ENCODE results near the gene ADCY9. TPM values are rescaled to one million over a fixed set of nuclear protein-coding genes. Genes with fewer than 3 reads are reported as not detected.

ADCY9 gene
- total RNA-seq, 2 experiments from 2014 or later, result 7.1 to 7.4 TPM

DNA sequence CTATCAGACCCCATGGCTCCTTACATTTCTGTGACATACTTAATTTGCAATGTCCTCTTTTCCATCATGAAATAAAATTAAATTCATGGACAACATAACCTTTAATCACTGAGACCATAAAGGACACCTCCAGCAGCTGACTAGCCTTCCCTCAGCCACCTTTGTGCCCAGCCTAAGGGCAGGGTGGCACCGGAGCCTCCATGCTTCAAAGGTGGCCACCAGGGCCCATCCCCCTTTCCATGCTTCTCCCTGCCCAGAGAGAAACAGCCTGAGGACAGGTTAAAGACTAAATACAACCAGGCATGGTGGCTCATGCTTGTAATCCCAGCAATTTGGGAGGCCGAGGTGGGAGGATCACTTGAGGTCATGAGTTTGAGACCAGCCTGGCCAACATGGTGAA lies 94.3 kb downstream of the ADCY9 start:
- intact Hi-C loops (cut with DNase I, micrococcal nuclease), result no loop called here
- Histone ChIP-seq H3K36me3 (ENCODE audit: insufficient read depth, low read length) (no peaks in the 10 kb centered on the region), H3K9me3 (ENCODE audit: control insufficient read depth in 1 of 2, insufficient read depth in 1 of 2, low read length in 2 of 2) (no peaks in the 10 kb centered on the region), H3K27ac (ENCODE audit: low read depth in 1 of 2, low read length in 2 of 2) (no peak overlapping the region), H3K4me1 (ENCODE audit: insufficient read depth, low read length) (peaks cover 9% of the 10 kb centered on the region), H3K4me3 (ENCODE audit: low read length) (no peak overlapping the region), H3K27me3 (ENCODE audit: control insufficient read depth in 1 of 2, insufficient read depth in 2 of 2, low read length in 2 of 2) (no peaks in the 10 kb centered on the region)
- no peaks in the 10 kb centered on the region for H3K4me1 Mint-ChIP-seq (ENCODE audit: low read depth)
- TF ChIP-seq, protein P1, sequence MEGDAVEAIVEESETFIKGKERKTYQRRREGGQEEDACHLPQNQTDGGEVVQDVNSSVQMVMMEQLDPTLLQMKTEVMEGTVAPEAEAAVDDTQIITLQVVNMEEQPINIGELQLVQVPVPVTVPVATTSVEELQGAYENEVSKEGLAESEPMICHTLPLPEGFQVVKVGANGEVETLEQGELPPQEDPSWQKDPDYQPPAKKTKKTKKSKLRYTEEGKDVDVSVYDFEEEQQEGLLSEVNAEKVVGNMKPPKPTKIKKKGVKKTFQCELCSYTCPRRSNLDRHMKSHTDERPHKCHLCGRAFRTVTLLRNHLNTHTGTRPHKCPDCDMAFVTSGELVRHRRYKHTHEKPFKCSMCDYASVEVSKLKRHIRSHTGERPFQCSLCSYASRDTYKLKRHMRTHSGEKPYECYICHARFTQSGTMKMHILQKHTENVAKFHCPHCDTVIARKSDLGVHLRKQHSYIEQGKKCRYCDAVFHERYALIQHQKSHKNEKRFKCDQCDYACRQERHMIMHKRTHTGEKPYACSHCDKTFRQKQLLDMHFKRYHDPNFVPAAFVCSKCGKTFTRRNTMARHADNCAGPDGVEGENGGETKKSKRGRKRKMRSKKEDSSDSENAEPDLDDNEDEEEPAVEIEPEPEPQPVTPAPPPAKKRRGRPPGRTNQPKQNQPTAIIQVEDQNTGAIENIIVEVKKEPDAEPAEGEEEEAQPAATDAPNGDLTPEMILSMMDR (IDR thresholded peaks at IDR 0.05), result no peak
- no peaks in the 10 kb centered on the region for H3K9me3 Mint-ChIP-seq
- DNase-seq, result no peak
- H3K27ac Mint-ChIP-seq, result no peak overlapping the region
- H3K4me3 Mint-ChIP-seq, result no peak overlapping the region
- ChIA-PET POLR2A (no interaction called here), CTCF (no interaction called here)
- no peaks in the 10 kb centered on the region for H3K27me3 Mint-ChIP-seq
- ATAC-seq (ENCODE audit: poor library complexity), result no peak
- no peaks in the 10 kb centered on the region for H3K36me3 Mint-ChIP-seq (ENCODE audit: low read depth)

DNA sequence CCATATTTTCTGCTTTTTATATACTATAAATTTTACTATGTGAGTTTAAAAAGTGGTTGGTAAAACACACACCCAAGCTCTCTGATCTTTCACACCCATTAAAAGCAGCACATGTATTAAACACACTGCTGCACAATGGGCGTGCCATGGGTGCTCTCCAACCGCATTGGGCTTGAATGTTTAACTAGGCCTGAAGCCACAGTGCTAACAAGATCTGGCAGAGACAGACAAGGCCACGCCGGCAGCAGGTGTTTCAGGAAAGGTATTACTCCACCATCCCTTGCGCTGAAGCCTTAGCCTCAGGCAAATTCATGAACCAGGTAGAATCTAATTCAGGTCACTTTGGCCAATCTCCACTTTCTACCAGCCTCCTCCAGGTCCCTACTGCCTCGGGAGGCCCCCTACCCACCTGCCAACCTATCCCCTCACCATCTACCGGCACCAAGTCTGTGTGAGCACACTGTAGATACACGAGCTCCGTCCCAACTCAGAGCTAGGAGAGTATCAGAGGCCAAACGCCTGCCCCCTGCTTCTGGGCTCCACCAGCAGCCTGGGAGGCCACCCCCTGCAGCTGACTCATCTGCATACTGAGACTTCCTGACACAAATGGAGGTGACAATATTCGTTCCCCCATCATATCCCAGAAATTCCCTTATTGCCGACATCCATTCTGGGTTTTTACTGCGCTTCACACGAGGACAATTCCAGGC lies 95.0 kb downstream of the ADCY9 start:
- peak in 1 of 14 experiments; percentile 16 for DNase-seq
- no peak overlapping the region for H3K4me3 Mint-ChIP-seq

DNA sequence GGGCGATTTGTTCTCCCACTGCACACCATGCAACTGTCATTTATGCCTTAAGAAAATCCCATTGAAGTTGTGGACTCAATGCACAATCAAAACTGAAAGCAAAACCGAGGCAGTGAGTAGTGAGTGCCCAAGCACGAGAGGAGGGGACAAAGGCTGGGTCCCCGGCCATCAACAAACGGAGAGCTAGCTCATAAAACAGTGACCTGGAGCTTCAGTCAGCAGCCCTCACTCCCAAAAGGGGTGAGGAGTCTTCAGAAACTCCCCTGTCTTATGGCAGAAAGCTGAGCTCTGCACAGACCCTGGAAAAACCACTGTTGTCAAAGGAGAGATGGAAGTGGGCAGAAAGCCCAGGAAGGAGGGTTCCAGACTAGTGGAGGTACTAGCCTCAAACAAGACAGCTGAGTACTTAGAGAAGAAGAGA lies 96.9 kb downstream of the ADCY9 start:
- Histone ChIP-seq H3K27ac (ENCODE audit: low read depth in 1 of 2, low read length in 2 of 2) (no peak overlapping the region), H3K4me1 (ENCODE audit: insufficient read depth, low read length) (peaks cover 9% of the 10 kb centered on the region), H3K27me3 (ENCODE audit: control insufficient read depth in 1 of 2, insufficient read depth in 2 of 2, low read length in 2 of 2) (no peaks in the 10 kb centered on the region), H3K36me3 (ENCODE audit: insufficient read depth, low read length) (no peaks in the 10 kb centered on the region), H3K9me3 (ENCODE audit: control insufficient read depth in 1 of 2, insufficient read depth in 1 of 2, low read length in 2 of 2) (no peaks in the 10 kb centered on the region), H3K4me3 (ENCODE audit: low read length) (peak overlapping the region; percentile 12)
- CTCF ChIA-PET, result no interaction called here
- Mint-ChIP-seq H3K4me3 (no peak overlapping the region), H3K27me3 (no peaks in the 10 kb centered on the region), H3K27ac (no peak overlapping the region), H3K36me3 (ENCODE audit: low read depth) (no peaks in the 10 kb centered on the region), H3K9me3 (no peaks in the 10 kb centered on the region), H3K4me1 (ENCODE audit: low read depth) (no peaks in the 10 kb centered on the region)
- intact Hi-C loops (cut with DNase I, micrococcal nuclease), result no loop called here
- ATAC-seq (ENCODE audit: poor library complexity) (no peak), DNase-seq (peak in 1 of 14 experiments; percentile 34)
- TF ChIP-seq, protein P1 (IDR thresholded peaks at IDR 0.05), result no peak
- POLR2A ChIA-PET, result interaction anchor here (0.8 kb wide), 1 partner anchor 57 kb away, joined by 5 read pairs; no protein-coding TSS in a partner anchor

More for the DNA sequence above, 95.0 kb downstream of the ADCY9 start:
- intact Hi-C loops (cut with DNase I, micrococcal nuclease), result no loop called here
- no peaks in the 10 kb centered on the region for H3K9me3 ChIP-seq (ENCODE audit: control insufficient read depth in 1 of 2, insufficient read depth in 1 of 2, low read length in 2 of 2)
- no peaks in the 10 kb centered on the region for H3K36me3 ChIP-seq (ENCODE audit: insufficient read depth, low read length)
- Mint-ChIP-seq H3K27ac (no peak overlapping the region), H3K9me3 (no peaks in the 10 kb centered on the region), H3K36me3 (ENCODE audit: low read depth) (no peaks in the 10 kb centered on the region), H3K27me3 (no peaks in the 10 kb centered on the region), H3K4me1 (ENCODE audit: low read depth) (no peaks in the 10 kb centered on the region)
- no peak for ATAC-seq (ENCODE audit: poor library complexity)
- CTCF ChIA-PET, result no interaction called here
- TF ChIP-seq, protein P1 (IDR thresholded peaks at IDR 0.05), result no peak
- H3K4me3 ChIP-seq (ENCODE audit: low read length), result no peak overlapping the region
- no peaks in the 10 kb centered on the region for H3K27me3 ChIP-seq (ENCODE audit: control insufficient read depth in 1 of 2, insufficient read depth in 2 of 2, low read length in 2 of 2)
- peaks cover 9% of the 10 kb centered on the region for H3K4me1 ChIP-seq (ENCODE audit: insufficient read depth, low read length)
- H3K27ac ChIP-seq (ENCODE audit: low read depth in 1 of 2, low read length in 2 of 2), result no peak overlapping the region
- POLR2A ChIA-PET, result interaction anchor here (0.6 kb wide), 1 partner anchor 514 kb away, joined by 4 read pairs; no protein-coding TSS in a partner anchor
